Measurements from ENCODE around the gene MPRIP.
"Not testable (repeated sequence)": the region's sequence is repeated elsewhere in the genome, so short reads cannot be mapped to it uniquely, and the experiment has no call there.

MPRIP gene

GRCh38 chr17:17153071-17153470, 110.8 kb downstream of the MPRIP start:
- no peak for DNase-seq

GRCh38 chr17:17153709-17154108, 111.5 kb downstream of the MPRIP start:
- no peak for DNase-seq

- no peak for DNase-seq
Observed at GRCh38 chr17:17154556-17154955, 112.3 kb downstream of the MPRIP start.

GRCh38 chr17:17154981-17155380, 112.7 kb downstream of the MPRIP start:
- DNase-seq: no peak

- no peak for DNase-seq
Observed at GRCh38 chr17:17155568-17155967, 113.3 kb downstream of the MPRIP start.

GRCh38 chr17:17156107-17156506, 113.8 kb downstream of the MPRIP start:
- no peak for DNase-seq

- DNase-seq: no peak
Observed at GRCh38 chr17:17156511-17156910, 114.3 kb downstream of the MPRIP start.

GRCh38 chr17:17157041-17157440, 114.8 kb downstream of the MPRIP start:
- DNase-seq: no peak

- not testable (repeated sequence) for DNase-seq
Observed at GRCh38 chr17:17158506-17158905, 116.2 kb downstream of the MPRIP start.

- no peak for DNase-seq
Observed at GRCh38 chr17:17159571-17159970, 117.3 kb downstream of the MPRIP start.

- no peak for DNase-seq
Observed at GRCh38 chr17:17161121-17161520, 118.9 kb downstream of the MPRIP start.

- DNase-seq: no peak
Observed at GRCh38 chr17:17161759-17162158, 119.5 kb downstream of the MPRIP start.

GRCh38 chr17:17164156-17164555, 121.9 kb downstream of the MPRIP start:
- no peak for DNase-seq

GRCh38 chr17:17164676-17165075, 122.4 kb downstream of the MPRIP start:
- no peak for DNase-seq

GRCh38 chr17:17165666-17166308, 123.5 kb downstream of the MPRIP start:
- DNase-seq: no peak

- no peak for DNase-seq
Observed at GRCh38 chr17:17166446-17166845, 124.2 kb downstream of the MPRIP start.

GRCh38 chr17:17167356-17167755, 125.1 kb downstream of the MPRIP start:
- no peak for DNase-seq

- no peak for DNase-seq
Observed at GRCh38 chr17:17167986-17168385, 125.7 kb downstream of the MPRIP start.

- DNase-seq: no peak
Observed at GRCh38 chr17:17168401-17168800, 126.1 kb downstream of the MPRIP start.

- no peak for DNase-seq
Observed at GRCh38 chr17:17169396-17169795, 127.1 kb downstream of the MPRIP start.

GRCh38 chr17:17170346-17170985, 128.2 kb downstream of the MPRIP start:
- no peak for DNase-seq

- DNase-seq: no peak
Observed at GRCh38 chr17:17171186-17171585, 128.9 kb downstream of the MPRIP start.

GRCh38 chr17:17172001-17172939, 130.0 kb downstream of the MPRIP start:
- no peak for DNase-seq

- no peak for DNase-seq
Observed at GRCh38 chr17:17172990-17173389, 130.7 kb downstream of the MPRIP start.

Data from activated T-cell treated with anti-CD3 and anti-CD28 coated beads, Interleukin-2, amount 50 U/mL, for 48 hours (primary cell).